Caco-2 (cell line): ENCODE results near the gene PDE4D. TPM values are rescaled to one million over a fixed set of nuclear protein-coding genes. Genes with fewer than 3 reads are reported as not detected.

Source experiments
- BruUV-seq: library from RNA; stranded (reverse); fragments of 400-500 nt; replicated peaks from 2 replicates; lab custom pipeline; 2021; lab: Mats Ljungman, UMichigan
- CTCF ChIA-PET: fragments of 300-600 bp; sonication (Branson Sonifier 250); formaldehyde crosslinking; loops from one replicate; lab custom pipeline; 2022; ENCODE audit warnings: antibody characterized with exemption; lab: Charles Lee
- POLR2A ChIA-PET: fragments of 300-600 bp; sonication (Branson Sonifier 250); formaldehyde crosslinking; loops from one replicate; lab custom pipeline; 2022; ENCODE audit warnings: antibody characterized with exemption; lab: Charles Lee
- DNase-seq, 2 experiments: peaks; one replicate each; pipeline versions ENCODE4 v3.0.0 to v3.0.0-alpha.2; 2020 to 2022
- H3K27me3 ChIP-seq: replicated peaks from 2 replicates; pipeline ENCODE4 v1.6.0; 2011; ENCODE audit warnings: low read length; ENCODE audit not compliant: control insufficient read depth, insufficient read depth
- H3K36me3 ChIP-seq: 2 replicates; pipeline ENCODE4 v1.5.1; 2011; ENCODE audit warnings: low read length; ENCODE audit not compliant: control insufficient read depth, insufficient read depth
- H3K4me1 ChIP-seq: fragments of 250-450 bp; sonication (Bioruptor Pico); 2 replicates; pipeline ENCODE4 v1.5.1; 2020; ENCODE audit warnings: mild to moderate bottlenecking
- H3K4me3 ChIP-seq: 2 replicates; pipeline ENCODE4 v1.5.1; 2011; ENCODE audit warnings: low read depth, mild to moderate bottlenecking, control low read depth, low read length
- H3K9me3 ChIP-seq: fragments of 250-450 bp; sonication (Bioruptor Pico); 2 replicates; pipeline ENCODE4 v1.5.1; 2020; ENCODE audit warnings: mild to moderate bottlenecking, moderate library complexity
- H3K27ac Mint-ChIP-seq: one replicate; pipeline ENCODE4 v1.8.0; 2022; ENCODE audit warnings: mixed read lengths; ENCODE audit not compliant: unreplicated experiment
- H3K27me3 Mint-ChIP-seq: one replicate; pipeline ENCODE4 v1.8.0; 2022; ENCODE audit warnings: mixed read lengths; ENCODE audit not compliant: insufficient read depth, unreplicated experiment
- H3K36me3 Mint-ChIP-seq: one replicate; pipeline ENCODE4 v1.8.0; 2022; ENCODE audit warnings: mild to moderate bottlenecking, mixed read lengths; ENCODE audit not compliant: insufficient read depth, unreplicated experiment
- H3K4me1 Mint-ChIP-seq: one replicate; pipeline ENCODE4 v1.8.0; 2022; ENCODE audit warnings: low read depth, mixed read lengths; ENCODE audit not compliant: unreplicated experiment
- H3K4me3 Mint-ChIP-seq: one replicate; pipeline ENCODE4 v1.8.0; 2022; ENCODE audit warnings: mild to moderate bottlenecking, moderate library complexity, mixed read lengths; ENCODE audit not compliant: unreplicated experiment
- H3K9me3 Mint-ChIP-seq: one replicate; pipeline ENCODE4 v1.8.0; 2022; ENCODE audit warnings: mixed read lengths; ENCODE audit not compliant: unreplicated experiment
- CTCF ChIP-seq, 2 experiments: fragments of 200-600 bp in 1 of 2; IDR thresholded peaks; 1 replicate in 1 of 2; 2 replicates in 1 of 2; pipeline versions ENCODE4 v1.5.1 to v1.8.0; 2011 to 2022; ENCODE audit warnings: antibody characterized with exemption in 1 of 2, control low read depth in 1 of 2, inconsistent platforms in 1 of 2, low read depth in 1 of 2, low read length in 1 of 2, mild to moderate bottlenecking in 1 of 2, moderate library complexity in 1 of 2; ENCODE audit not compliant: insufficient read depth in 1 of 2, severe bottlenecking in 1 of 2, unreplicated experiment in 1 of 2
- intact Hi-C: fragments of 100-400 bp; cut with micrococcal nuclease; formaldehyde crosslinking; loops from one replicate; pipeline ENCODE4 v1.10.0; 2022; ENCODE audit not compliant: unreplicated experiment
- total RNA-seq: library from RNA; stranded (reverse); gene quantifications from 2 replicates; pipeline ENCODE4 v1.2.3, GENCODE V29; 2022

The PDE4D gene
- total RNA-seq, 1 experiment from 2014 or later, result 89.8 TPM

GRCh38 chr5:59178482-59178881, 715.0 kb downstream of the PDE4D start:
- intact Hi-C loops, result no loop called here
- Mint-ChIP-seq H3K36me3 (peaks cover 9% of the 10 kb centered on the region), H3K4me1 (no peaks in the 10 kb centered on the region), H3K9me3 (no peaks in the 10 kb centered on the region), H3K4me3 (no peak overlapping the region), H3K27ac (no peak overlapping the region), H3K27me3 (no peaks in the 10 kb centered on the region)
- POLR2A ChIA-PET, result no interaction called here
- no peak for DNase-seq
- H3K4me1 ChIP-seq, result peaks cover 12% of the 10 kb centered on the region
- TF ChIP-seq CTCF (IDR thresholded peaks at IDR 0.05; ENCODE audit: insufficient read depth in 1 of 2, low read depth in 1 of 2, low read length in 1 of 2, severe bottlenecking in 1 of 2, unreplicated experiment in 1 of 2), result no peak
- H3K4me3 ChIP-seq, result no peak overlapping the region
- H3K9me3 ChIP-seq, result no peaks in the 10 kb centered on the region
- H3K27me3 ChIP-seq, result no peaks in the 10 kb centered on the region
- no peaks in the 10 kb centered on the region for H3K36me3 ChIP-seq
- no TSS peak for BruUV-seq
- CTCF ChIA-PET, result no interaction called here

GRCh38 chr5:59178071-59178470, 715.5 kb downstream of the PDE4D start:
- TF ChIP-seq CTCF (IDR thresholded peaks at IDR 0.05; ENCODE audit: insufficient read depth in 1 of 2, low read depth in 1 of 2, low read length in 1 of 2, severe bottlenecking in 1 of 2, unreplicated experiment in 1 of 2), result no peak
- H3K36me3 Mint-ChIP-seq, result peaks cover 9% of the 10 kb centered on the region
- H3K4me3 ChIP-seq, result no peak overlapping the region
- no peaks in the 10 kb centered on the region for H3K9me3 Mint-ChIP-seq
- H3K27me3 ChIP-seq, result no peaks in the 10 kb centered on the region
- H3K27ac Mint-ChIP-seq, result no peak overlapping the region
- BruUV-seq, result no TSS peak
- ChIA-PET POLR2A (no interaction called here), CTCF (no interaction called here)
- no peaks in the 10 kb centered on the region for H3K27me3 Mint-ChIP-seq
- no peaks in the 10 kb centered on the region for H3K36me3 ChIP-seq
- H3K4me3 Mint-ChIP-seq, result no peak overlapping the region
- no peaks in the 10 kb centered on the region for H3K9me3 ChIP-seq
- DNase-seq, result no peak
- intact Hi-C loops, result no loop called here
- no peaks in the 10 kb centered on the region for H3K4me1 Mint-ChIP-seq
- H3K4me1 ChIP-seq, result peaks cover 16% of the 10 kb centered on the region

GRCh38 chr5:59177644-59178043, 715.9 kb downstream of the PDE4D start:
- TF ChIP-seq CTCF (IDR thresholded peaks at IDR 0.05; ENCODE audit: insufficient read depth in 1 of 2, low read depth in 1 of 2, low read length in 1 of 2, severe bottlenecking in 1 of 2, unreplicated experiment in 1 of 2), result no peak
- H3K27me3 Mint-ChIP-seq, result no peaks in the 10 kb centered on the region

More at GRCh38 chr5:59177644-59178043, 715.9 kb downstream of the PDE4D start:
- Mint-ChIP-seq H3K4me3 (no peak overlapping the region), H3K4me1 (no peaks in the 10 kb centered on the region), H3K9me3 (no peaks in the 10 kb centered on the region), H3K27ac (no peak overlapping the region), H3K36me3 (peaks cover 9% of the 10 kb centered on the region)
- H3K36me3 ChIP-seq, result no peaks in the 10 kb centered on the region
- ChIA-PET POLR2A (no interaction called here), CTCF (no interaction called here)
- H3K27me3 ChIP-seq, result no peaks in the 10 kb centered on the region
- no TSS peak for BruUV-seq
- no peak for DNase-seq
- peaks cover 20% of the 10 kb centered on the region for H3K4me1 ChIP-seq
- H3K9me3 ChIP-seq, result no peaks in the 10 kb centered on the region
- no peak overlapping the region for H3K4me3 ChIP-seq
- intact Hi-C loops, result no loop called here
